Adrenal gland (tissue), 5 donors: ENCODE measurements around the gene MRC1.

Source experiments
- POLR2A ChIP-seq, 2 donors: fragments of 450-650 bp; IDR thresholded peaks; one replicate each; pipeline ENCODE4 v1.6.1; 2017; ENCODE audit warnings: antibody characterized with exemption in 2 of 2, mild to moderate bottlenecking in 2 of 2, moderate library complexity in 1 of 2
- TF ChIP-seq, protein P1 (sequence below), 6 experiments: fragments of 450-650 bp in 4 of 6; fragments of 200-600 bp in 2 of 6; sonication (generic) in 1 of 6; IDR thresholded peaks; 1 replicate in 5 of 6; 2 replicates in 1 of 6; pipeline versions ENCODE4 v1.5.1 to v1.8.0; 2016 to 2021; ENCODE audit warnings: antibody characterized with exemption in 6 of 6, mild to moderate bottlenecking in 2 of 6, moderate library complexity in 1 of 6
- donor health status: DM: no; HTN: no; CAD: no.

GRCh38 chr10:17861760-17862159, 52.6 kb downstream of the MRC1 start:
- TF ChIP-seq, protein P1, sequence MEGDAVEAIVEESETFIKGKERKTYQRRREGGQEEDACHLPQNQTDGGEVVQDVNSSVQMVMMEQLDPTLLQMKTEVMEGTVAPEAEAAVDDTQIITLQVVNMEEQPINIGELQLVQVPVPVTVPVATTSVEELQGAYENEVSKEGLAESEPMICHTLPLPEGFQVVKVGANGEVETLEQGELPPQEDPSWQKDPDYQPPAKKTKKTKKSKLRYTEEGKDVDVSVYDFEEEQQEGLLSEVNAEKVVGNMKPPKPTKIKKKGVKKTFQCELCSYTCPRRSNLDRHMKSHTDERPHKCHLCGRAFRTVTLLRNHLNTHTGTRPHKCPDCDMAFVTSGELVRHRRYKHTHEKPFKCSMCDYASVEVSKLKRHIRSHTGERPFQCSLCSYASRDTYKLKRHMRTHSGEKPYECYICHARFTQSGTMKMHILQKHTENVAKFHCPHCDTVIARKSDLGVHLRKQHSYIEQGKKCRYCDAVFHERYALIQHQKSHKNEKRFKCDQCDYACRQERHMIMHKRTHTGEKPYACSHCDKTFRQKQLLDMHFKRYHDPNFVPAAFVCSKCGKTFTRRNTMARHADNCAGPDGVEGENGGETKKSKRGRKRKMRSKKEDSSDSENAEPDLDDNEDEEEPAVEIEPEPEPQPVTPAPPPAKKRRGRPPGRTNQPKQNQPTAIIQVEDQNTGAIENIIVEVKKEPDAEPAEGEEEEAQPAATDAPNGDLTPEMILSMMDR (IDR thresholded peaks at IDR 0.05) = no peak
- no peak for TF ChIP-seq POLR2A (IDR thresholded peaks at IDR 0.05)
